K562 (cell line): ENCODE data around the gene TUBB4B.

ENCODE experiments used
- ATF2 ChIP-seq: sonication (generic); formaldehyde crosslinking; IDR thresholded peaks from 2 replicates; pipeline ENCODE4 v1.8.1; 2022; ENCODE audit warnings: missing genetic modification reagents
- BRCA1 ChIP-seq, 2 experiments: fragments of 450-650 bp in 1 of 2; sonication (generic) in 1 of 2; formaldehyde crosslinking in 1 of 2; IDR thresholded peaks; 2 replicates each; pipeline versions ENCODE4 v1.5.0 to v1.6.1; 2017 to 2020; ENCODE audit warnings: mild to moderate bottlenecking in 1 of 2, missing genetic modification reagents in 1 of 2
- CHD4 ChIP-seq: fragments of 200-600 bp; sonication (generic); IDR thresholded peaks from 3 replicates; pipeline ENCODE4 v1.6.1; 2012; ENCODE audit warnings: low read depth, mild to moderate bottlenecking, mixed read lengths, low read length, inconsistent platforms; ENCODE audit not compliant: insufficient read depth, insufficient replicate concordance, poor library complexity, severe bottlenecking
- LARP7 ChIP-seq: fragments of 450-650 bp; IDR thresholded peaks from 2 replicates; pipeline ENCODE4 v1.6.1; 2016
- MYBL2 ChIP-seq, 2 experiments: fragments of 450-650 bp in 1 of 2; sonication (generic) in 1 of 2; formaldehyde crosslinking in 1 of 2; IDR thresholded peaks; 2 replicates each; pipeline versions ENCODE4 v1.6.1 to v1.8.1; 2017 to 2022; ENCODE audit warnings: borderline replicate concordance in 1 of 2, inconsistent platforms in 1 of 2, low read depth in 1 of 2, mild to moderate bottlenecking in 1 of 2, missing genetic modification reagents in 1 of 2, moderate library complexity in 1 of 2
- POLR2G ChIP-seq: fragments of 200-400 bp; formaldehyde crosslinking; IDR thresholded peaks from 2 replicates; pipeline ENCODE4 v1.6.1; 2017; ENCODE audit warnings: low read depth, mild to moderate bottlenecking, antibody characterized with exemption, low read length, moderate library complexity
- THRB ChIP-seq: fragments of 450-650 bp; formaldehyde crosslinking; conservative IDR thresholded peaks from 2 replicates; pipeline ENCODE4 v1.4.0; 2022; ENCODE audit warnings: mild to moderate bottlenecking, missing genetic modification characterization
- ZNF184 ChIP-seq: sonication (generic); formaldehyde crosslinking; IDR thresholded peaks from 2 replicates; pipeline ENCODE4 v1.5.0; 2020; ENCODE audit warnings: missing genetic modification reagents
- ZNF224 ChIP-seq: sonication (generic); formaldehyde crosslinking; IDR thresholded peaks from 2 replicates; pipeline ENCODE4 v1.8.0; 2022; ENCODE audit warnings: mild to moderate bottlenecking, missing genetic modification reagents

- no peak for TF ChIP-seq ZNF184 (CRISPR knock-in tag)
- no peak for TF ChIP-seq MYBL2 (IDR thresholded peaks at IDR 0.05; ENCODE audit: low read depth)
- TF ChIP-seq MYBL2 (CRISPR knock-in tag; IDR thresholded peaks at IDR 0.05; ENCODE audit: borderline replicate concordance) = no peak
- TF ChIP-seq ZNF224 (CRISPR knock-in tag) = no peak
- TF ChIP-seq POLR2G = no peak
- TF ChIP-seq LARP7 = no peak
- no peak for TF ChIP-seq BRCA1 (IDR thresholded peaks at IDR 0.05)
- no peak for TF ChIP-seq BRCA1 (CRISPR knock-in tag; IDR thresholded peaks at IDR 0.05)
- TF ChIP-seq CHD4 = no peak
- TF ChIP-seq THRB (CRISPR knock-in tag) = no peak
- TF ChIP-seq ATF2 (CRISPR knock-in tag) = no peak
These were observed 45.9 kb downstream of the TUBB4B start for GRCh38 chr9:137286975-137287383.
